Right ventricle myocardium inferior (tissue), 1 donor: Measurements from ENCODE around the gene ALDOC. TPM values are rescaled to one million over a fixed set of nuclear protein-coding genes. Genes with fewer than 3 reads are reported as not detected.

Experiments
- ATAC-seq: fragments of 200-7000 bp; cut with Tn5 transposase; one replicate; pipeline ENCODE4 v1.9.1; 2020; ENCODE audit warnings: mild to moderate bottlenecking, moderate library complexity
- DNase-seq: peaks from one replicate; pipeline ENCODE4 v3.0.0; 2021; ENCODE audit errors: missing footprints
- intact Hi-C: fragments of 100-400 bp; cut with DNase I; formaldehyde crosslinking; loops from one replicate; pipeline ENCODE4 v1.11.0; 2022
- total RNA-seq: library from RNA; stranded (reverse); fragmentation: NEBNext Ultra II Directional; extraction: Animal tissue kit (Norgen Biotek cat#: 25700); gene quantifications from one replicate; pipeline ENCODE4 v1.2.1, GENCODE V29; 2021
- donor health status: DM: no; HTN: yes; CAD: no; lungs with severe emphysema.

Gene ALDOC
- total RNA-seq, 1 donor from 2014 or later, result 396 TPM

DNA sequence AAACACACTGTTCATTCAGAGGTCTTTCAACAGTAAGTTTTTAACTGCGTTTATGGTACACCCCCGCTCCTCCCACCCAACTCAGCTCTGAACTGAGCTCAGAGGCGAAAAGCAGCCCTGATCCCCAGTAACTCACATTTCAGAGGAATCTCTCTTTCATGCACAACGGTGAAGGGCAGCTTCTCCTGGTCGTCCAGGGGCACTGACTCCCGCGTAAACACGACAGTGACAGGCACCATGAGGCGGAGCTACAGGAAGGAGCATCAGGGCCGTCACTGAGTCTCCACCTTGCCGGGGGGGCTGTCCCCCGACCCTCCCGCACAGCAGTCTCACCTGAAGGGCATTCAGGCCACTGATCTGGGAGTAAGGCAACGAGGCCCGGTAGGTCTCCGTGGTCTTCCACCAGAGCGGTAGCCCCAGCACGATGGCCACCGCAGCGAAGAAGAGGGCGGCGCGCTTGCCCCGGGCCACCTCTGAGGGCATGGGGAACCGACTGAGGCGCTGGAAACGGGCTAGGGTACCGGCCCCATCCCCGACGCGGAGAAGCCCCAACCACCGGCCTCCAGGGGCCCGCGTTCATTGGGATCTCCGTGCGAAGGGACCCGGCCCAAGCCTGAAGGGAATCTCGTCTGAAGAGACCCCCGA is 5.9 kb downstream of the ALDOC start:
- intact Hi-C loops, result loop anchor here (2.0 kb wide), 1 partner anchor 18 kb away; the partner anchor contains the start of gene UNC119

GRCh38 chr17:28569446-28569845 is 7.2 kb downstream of the ALDOC start:
- DNase-seq (no peak), ATAC-seq (no peak)
- intact Hi-C loops, result no loop called here

More for the DNA sequence above, 5.9 kb downstream of the ALDOC start:
- ATAC-seq (no peak), DNase-seq (no peak)

DNA sequence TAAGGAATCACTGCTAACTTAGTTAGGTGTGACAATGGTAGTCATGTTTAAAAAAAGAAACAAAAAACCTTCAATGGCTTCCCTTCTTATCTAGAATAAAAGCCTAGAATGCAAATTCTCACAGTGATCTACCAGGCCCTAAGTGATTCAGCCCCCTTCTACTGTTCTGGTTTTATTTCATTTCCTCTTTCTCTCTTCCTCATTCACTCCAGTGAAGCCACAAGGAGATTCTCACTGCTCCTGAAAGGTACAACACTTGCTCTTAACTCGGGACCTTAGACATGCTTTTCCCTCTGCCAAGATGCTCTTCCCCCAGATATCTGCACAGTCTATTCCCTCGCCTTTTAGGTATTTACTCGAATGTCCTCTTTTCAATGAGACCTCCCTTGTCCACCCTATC is 9.1 kb downstream of the ALDOC start:
- ATAC-seq (no peak), DNase-seq (no peak)
- intact Hi-C loops, result no loop called here

DNA sequence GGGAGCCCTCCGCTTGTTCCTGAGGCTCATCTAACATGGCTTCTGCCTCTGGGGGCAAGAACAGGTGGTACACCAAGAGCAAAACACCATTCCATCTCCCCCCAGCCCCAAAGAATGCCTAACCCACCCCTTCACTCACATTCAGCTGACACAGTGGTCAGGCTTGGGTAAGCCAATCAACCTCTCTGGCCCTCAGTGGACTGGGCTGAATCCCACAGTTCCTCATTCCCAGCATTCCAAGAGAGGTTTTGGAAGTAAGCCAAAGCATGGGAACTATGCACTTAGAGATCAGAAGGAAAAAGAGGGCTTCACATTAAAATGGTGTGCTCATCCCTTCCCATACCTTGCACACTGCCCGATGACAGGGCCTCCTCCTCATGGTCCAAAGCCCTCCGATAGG is 13.2 kb downstream of the ALDOC start:
- ATAC-seq (no peak), DNase-seq (no peak)
- intact Hi-C loops, result no loop called here

DNA sequence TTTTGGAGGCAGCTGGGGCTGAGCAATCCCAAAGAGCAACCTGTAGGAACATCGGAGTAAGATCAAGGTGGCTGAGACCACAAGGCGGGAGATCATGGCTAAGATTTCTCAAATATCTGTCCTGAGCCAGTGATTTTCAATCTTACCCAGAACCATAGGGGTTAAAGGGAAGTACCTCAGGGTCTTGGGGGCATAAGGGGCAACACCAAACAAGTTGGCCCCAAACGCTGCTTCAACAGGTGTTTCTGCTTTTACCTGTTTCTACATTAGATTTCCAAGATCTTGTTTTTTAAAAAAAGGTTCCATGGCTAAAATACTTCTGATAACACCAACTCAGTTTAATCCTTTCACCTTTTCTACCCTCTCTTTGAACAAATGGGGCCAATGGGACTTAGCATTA is 21.7 kb downstream of the ALDOC start:
- no peak for DNase-seq
- intact Hi-C loops, result no loop called here
- no peak for ATAC-seq

DNA sequence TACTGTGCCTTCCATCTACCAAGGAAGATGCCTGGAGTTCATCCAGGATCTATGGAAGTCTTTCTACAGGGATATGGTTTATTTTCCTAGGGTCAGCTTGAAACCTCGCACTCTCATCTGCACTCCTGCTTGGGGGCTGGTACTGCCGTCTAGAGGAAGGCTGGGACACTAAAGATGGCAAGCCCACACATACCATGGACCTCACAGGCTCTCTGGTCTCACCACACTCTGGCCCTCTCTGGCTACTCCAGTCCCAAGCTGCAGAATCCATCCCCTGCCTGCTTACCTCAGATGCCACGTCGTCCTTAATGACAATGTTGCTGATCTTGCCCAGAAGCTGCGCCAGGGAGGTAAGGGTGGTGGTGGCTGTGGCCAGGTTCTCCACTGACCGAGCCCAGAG is 22.1 kb downstream of the ALDOC start:
- ATAC-seq (no peak), DNase-seq (no peak)
- intact Hi-C loops, result loop anchor here (5.0 kb wide), 1 partner anchor 43 kb away; the partner anchor contains the start of gene SPAG5

DNA sequence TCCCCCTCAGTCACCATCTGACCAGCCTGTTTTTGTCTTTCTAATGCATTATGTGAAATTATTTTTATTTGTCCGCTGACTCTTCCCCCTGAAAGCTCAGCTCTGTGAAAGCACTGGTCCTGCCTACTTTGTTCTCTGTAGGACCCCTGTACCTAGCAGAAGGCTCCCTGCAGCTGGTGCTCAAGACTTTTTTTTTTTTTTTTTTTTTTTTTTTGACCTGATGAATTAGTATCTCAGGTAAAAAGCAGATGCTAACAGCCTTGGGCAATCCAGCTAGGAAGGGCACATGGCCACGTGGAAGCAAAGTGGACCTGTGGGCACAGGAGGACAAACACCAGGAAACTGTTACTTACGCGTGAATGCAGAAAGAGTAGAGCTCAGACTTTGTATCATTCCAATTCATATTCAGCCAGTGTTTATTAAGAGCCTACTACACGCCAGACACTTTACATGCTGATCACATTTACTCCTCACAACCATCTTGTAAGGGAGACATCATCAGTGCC is 23.6 kb downstream of the ALDOC start:
- ATAC-seq (no peak), DNase-seq (no peak)
- intact Hi-C loops, result loop anchor here (2.0 to 5.0 kb wide), 2 partner anchors 18 to 44 kb away; partner anchors contain the start of genes PIGS and SPAG5

GRCh38 chr17:28552176-28552999 is 24.3 kb downstream of the ALDOC start, which contains the start of gene UNC119:
TSS of gene UNC119 (minus strand) at chr17:28552624. CDS start at chr17:28552557, 67 bp downstream.
- peak; percentile 96 for ATAC-seq
- intact Hi-C loops, result loop anchor here (2.0 to 5.0 kb wide), 2 partner anchors 18 to 45 kb away; partner anchors contain the start of genes PIGS and SPAG5
- DNase-seq, result peak; percentile 91

GRCh38 chr17:28551421-28552175 is 25.1 kb downstream of the ALDOC start:
- peak; percentile 14 for DNase-seq
- intact Hi-C loops, result loop anchor here (2.0 to 5.0 kb wide), 2 partner anchors 19 to 46 kb away; partner anchors contain the start of genes PIGS and SPAG5
- ATAC-seq, result peak; percentile 2

DNA sequence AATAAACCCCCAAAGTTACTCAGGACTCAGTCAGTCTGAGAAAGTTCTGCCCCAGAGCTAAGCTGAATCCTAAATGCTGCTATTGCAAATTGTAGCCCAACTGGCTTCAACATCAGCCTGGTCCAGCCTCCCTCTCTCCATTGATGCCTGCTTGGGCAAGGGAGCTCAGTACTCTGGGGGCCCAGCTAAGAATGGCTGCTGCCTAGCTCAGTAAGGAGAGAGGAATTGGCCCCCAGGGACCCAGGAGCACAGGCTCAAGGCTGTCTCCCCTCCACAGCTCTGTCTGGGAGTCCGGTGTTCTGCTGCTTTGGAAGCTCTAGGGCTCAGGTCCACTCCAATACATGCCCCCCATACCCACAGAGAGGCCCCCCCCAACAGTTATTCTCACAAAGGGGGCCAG is 25.8 kb downstream of the ALDOC start:
- intact Hi-C loops, result loop anchor here (5.0 kb wide), 1 partner anchor 46 kb away; the partner anchor contains the start of gene SPAG5
- peak; percentile 32 for DNase-seq
- no peak for ATAC-seq

DNA sequence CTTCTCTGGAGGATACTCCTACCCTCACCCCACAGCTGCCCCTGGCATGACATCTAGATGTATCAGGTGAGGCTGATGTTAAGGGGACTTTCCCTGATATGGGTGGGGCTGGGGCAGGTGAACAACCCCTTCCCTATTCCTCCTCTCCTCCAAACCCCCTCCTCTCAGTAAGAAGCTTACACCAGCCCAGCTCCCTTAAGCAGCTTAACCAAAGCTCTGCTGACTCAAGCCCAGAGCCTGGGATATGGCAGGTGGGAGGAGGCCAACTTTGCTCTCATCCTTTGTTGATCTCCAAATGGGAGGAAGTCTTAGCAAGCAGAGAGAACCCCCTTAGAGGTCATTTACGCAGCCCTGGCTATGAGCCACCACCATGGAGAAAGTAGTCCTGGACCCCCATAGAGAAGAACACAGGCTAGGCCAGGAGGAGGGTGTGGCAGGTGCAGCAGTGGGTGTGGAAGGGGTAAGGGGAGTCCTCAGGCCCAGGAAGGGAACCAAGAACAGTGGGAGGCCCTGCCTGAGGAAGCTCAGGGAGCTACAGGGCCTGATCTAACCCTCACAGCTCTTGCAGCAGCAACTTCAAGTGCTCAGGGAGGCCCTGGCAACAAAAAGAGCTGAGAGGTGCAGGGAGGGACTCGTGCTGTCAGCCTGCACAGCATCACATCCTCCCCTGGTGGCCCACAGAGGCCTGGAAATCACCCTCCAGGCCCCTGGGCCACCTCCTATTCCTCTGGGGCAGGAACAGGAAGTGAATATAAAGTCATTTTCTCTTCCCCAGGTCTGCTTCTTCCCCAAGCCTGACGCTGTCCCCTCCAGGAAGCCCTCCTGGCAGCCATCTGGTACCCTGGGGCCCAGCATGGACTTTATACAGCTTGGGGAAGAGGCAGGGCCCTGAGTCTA is 27.2 kb downstream of the ALDOC start:
- ATAC-seq (no peak), DNase-seq (peak; percentile 14)
- intact Hi-C loops, result loop anchor here (2.0 to 5.0 kb wide), 2 partner anchors 48 to 63 kb away; partner anchors contain the start of gene SPAG5

DNA sequence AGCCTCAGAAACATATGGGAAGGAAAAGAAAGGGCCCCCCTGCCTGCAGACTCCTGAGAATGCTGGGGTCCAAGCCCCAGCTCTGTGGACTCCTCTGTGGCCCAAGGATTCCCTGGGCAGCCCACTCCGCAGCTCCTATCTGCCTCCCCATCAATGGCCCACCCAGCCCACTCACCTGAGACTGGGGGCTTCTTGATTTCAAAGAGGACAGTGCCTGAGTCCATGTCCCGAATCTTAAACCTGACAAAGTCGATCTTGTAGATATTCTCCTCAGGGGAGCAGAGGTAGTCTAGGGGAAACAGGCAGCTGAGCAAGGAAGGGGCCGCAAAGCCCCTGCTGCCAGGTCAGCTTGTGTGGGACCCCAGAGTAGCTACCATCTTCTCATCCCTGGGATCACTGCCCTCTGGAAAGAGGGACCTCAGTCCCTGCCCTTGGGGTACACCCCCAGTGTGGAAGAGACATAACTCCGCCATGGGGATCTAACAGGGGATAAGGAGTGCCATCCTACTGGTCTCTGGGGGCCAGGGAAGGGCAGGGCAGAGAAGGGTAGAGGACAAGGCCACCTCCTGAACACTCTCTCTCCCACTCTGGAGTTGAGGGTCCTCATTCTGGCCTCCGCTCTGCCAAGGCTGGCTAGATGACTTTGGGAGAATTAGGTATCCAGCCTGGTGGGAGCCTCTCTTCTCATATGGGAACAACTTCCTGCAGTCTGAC is 28.1 kb downstream of the ALDOC start:
- peak; percentile 40 for DNase-seq
- ATAC-seq, result no peak
- intact Hi-C loops, result loop anchor here (2.0 kb wide), 1 partner anchor 64 kb away; no protein-coding TSS in a partner anchor

DNA sequence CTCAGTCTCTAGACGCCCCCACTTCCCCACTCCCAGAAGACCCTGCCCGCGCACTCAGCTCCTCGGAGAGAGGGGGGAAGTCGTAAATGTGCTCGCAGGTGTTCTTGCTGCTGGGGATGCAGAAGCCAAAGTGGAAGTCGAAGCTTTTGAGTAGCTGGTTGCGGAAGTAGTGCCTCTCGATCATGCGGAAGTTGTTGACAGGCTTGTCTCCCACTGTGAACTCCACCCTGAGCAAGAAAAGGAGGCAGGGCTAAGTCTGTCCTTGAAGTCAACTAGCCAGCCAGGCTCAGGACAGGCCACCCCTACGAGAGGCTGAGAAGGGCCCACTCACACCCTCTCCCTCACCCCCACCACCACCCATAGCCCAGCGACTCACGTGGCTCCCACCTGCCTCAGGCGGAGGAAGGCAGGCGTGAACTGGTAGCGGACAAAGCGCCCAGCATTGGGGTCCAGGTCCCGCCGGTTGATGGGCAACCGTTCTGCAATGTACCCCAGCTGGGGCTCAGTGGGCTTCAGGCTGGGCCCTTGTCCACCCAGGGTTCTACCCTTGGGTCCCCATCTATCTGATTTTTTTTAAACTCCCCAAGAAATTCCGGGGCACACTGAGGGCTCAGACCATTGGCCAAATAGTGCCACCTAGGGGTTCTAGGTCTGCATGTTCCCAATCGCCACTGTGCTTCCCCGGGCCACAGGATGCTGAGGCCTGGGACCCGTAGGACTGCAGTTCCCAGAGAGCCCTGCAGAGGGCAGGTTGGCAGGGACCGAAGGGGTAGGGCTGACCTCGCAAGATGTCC is 28.9 kb downstream of the ALDOC start:
- peak; percentile 62 for ATAC-seq
- DNase-seq, result peak; percentile 87
- intact Hi-C loops, result loop anchor here (2.0 kb wide), 1 partner anchor 65 kb away; no protein-coding TSS in a partner anchor

DNA sequence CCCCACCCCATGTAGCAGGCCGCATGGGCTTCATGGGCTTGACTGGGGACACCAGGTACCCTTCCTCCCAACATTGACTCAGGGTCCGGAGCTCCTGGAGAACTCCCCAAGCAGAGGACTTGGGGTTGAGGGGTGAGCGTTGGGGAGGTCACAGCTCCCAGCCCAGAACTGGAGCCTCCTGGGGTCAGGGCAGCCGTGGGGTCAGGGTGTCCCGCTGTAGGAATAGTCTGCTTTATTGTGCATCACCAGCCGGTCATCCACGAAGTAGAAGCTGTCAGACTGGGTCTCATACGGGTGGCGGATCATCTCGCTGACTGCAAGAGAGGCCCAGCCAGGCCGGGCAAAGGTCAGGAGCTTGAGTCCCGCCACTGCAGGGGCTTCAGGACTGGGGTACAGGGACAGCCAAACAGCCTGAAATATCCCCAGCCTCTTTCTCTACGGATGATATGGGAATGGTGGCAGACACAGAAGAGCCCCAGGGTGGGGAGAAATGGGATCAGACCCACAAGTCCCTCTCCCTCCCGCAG is 29.5 kb downstream of the ALDOC start:
- intact Hi-C loops, result no loop called here
- ATAC-seq, result no peak
- peak; percentile 40 for DNase-seq

DNA sequence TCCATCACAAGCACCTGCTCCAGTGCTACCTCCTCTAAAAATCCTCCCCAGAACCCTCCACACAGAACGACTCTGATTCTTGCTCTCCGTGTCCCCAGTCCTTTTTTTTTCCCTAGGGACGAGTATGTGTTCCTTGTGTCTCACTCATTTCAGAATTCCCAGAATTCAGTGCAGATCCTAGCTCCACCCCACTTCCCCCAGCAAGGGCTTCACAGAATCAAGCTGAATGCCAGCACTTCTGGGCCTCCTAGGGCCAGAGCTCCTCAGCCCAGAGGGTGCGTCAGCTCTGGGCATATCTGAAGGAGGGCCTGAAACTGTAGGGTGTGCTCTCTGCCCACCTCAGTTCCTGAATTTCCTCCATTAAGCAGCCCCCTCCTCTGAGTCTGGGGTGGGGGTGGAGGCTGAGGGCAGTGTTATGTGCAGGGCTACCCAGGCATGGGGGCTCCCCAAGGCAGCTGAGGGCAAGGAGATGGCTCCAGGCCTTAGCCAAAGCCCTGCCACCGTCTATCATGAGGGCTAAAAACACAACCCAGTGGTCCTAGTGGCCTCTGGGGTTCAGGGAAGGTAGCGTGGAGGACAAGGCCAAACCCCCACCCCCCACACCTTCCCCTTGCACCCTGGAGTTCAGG is 30.8 kb downstream of the ALDOC start:
- ATAC-seq (no peak), DNase-seq (no peak)
- intact Hi-C loops, result no loop called here

DNA sequence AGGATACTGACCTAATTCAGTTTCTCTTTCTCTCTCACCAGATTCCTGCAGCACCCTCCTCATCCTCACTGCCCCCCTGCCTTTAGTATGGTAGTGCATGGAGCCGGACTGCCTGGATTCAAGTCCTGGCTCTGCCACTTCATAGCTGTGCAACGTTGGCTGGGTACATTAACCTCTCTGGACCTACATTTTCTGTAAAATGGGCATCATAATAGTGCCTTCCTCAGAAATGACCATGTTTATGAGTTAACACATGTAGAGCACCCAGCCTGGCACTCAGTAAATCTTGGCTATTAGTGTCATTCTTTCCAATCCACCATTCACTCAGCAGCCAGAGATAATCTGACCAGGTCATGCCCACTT is 31.6 kb downstream of the ALDOC start:
- intact Hi-C loops, result no loop called here
- ATAC-seq (no peak), DNase-seq (peak; percentile 6)
